GM12801 (cell line): ENCODE measurements around the gene C19orf18.

ENCODE experiments used
- CTCF ChIP-seq: IDR thresholded peaks from one replicate; pipeline ENCODE4 v1.5.1; 2011; ENCODE audit warnings: control low read depth; ENCODE audit not compliant: insufficient read length; ENCODE audit errors: extremely low read depth

C19orf18 gene

GRCh38 chr19:57978586-57979289, 4.4 kb upstream of the C19orf18 start:
- no peak for TF ChIP-seq CTCF

DNA sequence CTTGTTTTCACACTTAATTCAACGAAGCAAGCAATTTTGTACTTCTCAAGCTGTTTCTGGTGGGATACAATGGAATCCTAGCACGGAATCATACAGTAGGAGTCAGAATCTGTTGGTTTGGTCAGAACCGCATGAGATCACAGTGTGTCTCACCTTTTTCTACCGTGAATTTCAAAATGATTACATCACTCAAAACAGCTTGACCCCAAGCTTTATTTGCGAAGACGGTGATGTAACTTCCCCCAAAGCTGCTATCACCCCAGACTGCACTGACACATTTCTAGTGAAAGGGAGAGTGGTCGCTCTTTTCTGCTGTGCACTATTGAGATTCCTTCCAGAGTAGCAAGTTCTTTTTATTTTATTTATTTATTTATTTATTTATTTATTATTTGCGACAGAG, 9.6 kb downstream of the C19orf18 start:
- no peak for TF ChIP-seq CTCF

DNA sequence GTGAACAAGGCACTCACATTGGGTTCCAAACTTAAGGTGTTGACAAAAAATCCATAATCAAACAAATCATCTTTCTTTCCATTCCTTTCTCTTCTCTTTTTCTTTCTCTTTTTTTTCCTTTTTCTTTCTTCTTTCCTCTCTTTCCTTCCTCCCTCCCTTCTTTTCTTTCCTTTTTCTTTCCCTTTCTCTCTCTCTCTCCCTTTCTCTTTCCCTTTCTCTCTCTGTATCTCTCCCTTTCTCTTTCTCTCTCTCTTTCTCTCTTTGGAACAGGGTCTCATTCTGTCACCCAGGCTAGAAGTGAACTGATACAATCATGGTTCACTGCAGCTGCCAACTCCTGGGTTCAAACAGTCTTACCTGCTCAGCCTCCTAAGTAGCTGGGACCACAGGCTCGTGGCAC, 12.5 kb downstream of the C19orf18 start:
- TF ChIP-seq CTCF: no peak

DNA sequence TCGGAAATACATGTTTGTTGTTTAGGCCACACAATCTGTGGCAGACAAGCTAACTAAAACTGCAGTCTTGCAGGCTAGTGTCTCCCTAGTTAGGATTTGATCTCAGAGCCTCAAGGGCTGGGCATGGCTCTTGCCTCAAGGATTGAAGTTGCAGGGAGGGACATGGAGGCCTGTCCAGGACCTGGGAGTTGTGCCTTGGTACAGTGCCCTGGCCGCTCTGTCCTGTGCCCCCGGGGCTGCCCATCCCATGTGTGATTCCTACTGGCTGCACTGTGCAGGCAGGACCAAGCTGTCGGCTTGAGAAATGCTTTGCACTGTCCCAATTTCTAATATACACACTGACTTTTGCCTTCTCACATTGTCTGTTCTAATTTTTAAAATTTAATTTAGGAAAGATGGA, 19.3 kb downstream of the C19orf18 start:
- no peak for TF ChIP-seq CTCF

GRCh38 chr19:57949702-57950101, 24.6 kb downstream of the C19orf18 start:
- TF ChIP-seq CTCF: no peak

DNA sequence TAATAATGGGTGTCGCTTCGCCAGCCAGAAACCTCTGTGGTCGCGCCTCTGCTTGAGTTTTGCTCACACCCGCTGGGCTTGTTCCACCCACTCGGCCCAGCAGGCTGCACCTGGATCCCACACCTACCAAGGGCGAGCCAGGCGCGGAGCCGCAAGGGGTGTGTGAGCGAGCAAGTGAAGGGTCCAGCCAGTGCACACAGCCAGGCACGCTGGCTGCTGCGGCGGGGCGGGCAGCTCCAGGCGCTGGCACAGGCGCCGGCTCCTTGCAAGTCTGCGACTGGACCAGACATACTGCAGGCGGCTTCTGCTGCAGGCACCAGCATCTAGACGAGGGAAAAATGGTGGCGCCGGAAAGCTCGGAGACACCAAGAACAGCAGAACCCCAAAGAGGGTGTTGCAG, 25.0 kb downstream of the C19orf18 start:
- no peak for TF ChIP-seq CTCF

DNA sequence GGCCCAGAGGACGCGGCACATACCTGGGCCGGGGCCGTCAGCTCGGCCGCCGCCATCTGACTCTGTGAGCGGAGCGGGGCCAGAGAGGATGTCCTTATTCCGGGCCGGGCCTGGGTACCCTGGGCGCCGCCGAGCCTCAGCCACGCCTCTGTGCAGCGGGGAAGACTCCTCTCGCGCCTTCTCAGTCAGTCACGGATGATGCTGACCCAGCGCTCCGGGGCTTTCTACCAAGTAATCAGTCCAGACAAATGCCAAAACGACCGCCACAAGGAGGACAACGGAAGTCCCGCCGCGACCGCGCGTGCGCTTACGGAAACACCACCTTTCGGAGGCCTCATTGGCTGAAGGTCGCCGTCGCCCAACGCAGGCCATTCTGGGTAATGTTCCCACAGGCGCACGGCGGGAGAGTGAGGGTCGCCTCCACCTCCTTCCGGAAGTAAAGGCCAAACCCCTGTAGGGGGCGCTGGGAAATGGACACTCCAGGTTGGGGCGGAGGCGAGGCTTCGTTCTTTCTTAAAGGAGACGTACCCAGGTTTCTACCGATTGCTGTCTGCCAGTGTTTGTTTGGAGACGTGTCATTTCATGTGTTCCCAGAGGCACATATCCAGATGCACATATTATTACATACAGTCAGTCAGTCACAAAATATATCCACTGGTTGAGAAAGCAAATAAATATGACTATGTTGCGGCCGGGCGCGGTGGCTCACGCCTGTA, 26.8 kb downstream of the C19orf18 start, which contains the start of gene ZNF256:
TSS of gene ZNF256 (minus strand) at position 288 of the 716 bp plus-strand sequence. CDS start at position 56, 232 bp downstream.
- TF ChIP-seq CTCF: no peak
